ENCODE results near the gene CRBN.

The CRBN gene

DNA sequence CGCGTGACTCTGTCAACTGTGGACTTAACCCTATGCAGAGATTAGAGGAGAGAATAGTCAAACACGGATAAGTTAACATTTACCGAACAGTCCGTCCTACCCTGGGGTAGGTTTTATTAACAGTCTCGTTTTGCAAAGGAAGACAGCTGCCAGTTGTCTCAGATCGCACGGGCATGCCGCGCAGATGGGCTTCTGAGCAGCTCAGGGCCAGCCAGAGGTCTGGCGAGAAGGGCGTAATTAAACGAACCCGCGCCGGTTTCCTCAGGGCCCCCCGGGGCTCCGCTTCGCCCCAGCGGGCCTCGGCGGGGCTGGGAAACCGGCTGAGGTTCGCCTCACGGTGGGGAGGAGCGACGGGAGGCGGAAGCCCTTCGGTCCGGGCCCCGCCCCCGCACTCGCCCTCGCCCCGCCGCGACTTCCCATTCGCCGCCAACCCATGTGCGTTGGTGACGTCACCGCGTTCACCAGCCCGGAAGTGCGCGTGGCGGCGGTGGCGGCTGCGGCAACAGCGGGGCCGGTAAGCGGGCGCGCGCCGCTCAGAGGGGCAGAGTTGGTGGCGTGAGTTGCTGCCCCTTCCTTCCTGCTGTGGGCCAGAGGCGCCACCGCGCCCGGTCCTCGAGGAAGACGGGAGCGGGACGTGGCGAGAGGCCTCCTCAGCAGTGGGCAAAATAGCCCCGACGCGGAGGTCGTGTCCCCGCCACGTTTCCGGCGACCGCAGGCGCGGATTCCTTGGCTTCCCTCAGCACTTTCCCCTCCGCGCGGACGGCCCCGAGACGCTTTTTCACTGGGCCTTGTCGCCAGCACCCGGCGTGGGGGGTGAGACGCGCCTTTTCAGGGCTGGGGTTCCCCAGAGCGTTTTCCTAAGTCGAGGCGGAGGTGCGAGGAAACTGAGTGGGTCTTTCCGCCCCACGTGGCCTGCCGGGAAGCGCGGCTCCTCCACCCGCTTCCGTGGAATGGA is 52.7 kb downstream of the CRBN start, which contains the start of gene TRNT1:
TSS of gene TRNT1 (plus strand) at position 464 of the 955 bp plus-strand sequence. CDS start 2,101 bp downstream, outside the sequence.
- H3K27ac ChIP-seq: peak within 1 kb of the TSS; percentile 92
- TF ChIP-seq, protein P1, sequence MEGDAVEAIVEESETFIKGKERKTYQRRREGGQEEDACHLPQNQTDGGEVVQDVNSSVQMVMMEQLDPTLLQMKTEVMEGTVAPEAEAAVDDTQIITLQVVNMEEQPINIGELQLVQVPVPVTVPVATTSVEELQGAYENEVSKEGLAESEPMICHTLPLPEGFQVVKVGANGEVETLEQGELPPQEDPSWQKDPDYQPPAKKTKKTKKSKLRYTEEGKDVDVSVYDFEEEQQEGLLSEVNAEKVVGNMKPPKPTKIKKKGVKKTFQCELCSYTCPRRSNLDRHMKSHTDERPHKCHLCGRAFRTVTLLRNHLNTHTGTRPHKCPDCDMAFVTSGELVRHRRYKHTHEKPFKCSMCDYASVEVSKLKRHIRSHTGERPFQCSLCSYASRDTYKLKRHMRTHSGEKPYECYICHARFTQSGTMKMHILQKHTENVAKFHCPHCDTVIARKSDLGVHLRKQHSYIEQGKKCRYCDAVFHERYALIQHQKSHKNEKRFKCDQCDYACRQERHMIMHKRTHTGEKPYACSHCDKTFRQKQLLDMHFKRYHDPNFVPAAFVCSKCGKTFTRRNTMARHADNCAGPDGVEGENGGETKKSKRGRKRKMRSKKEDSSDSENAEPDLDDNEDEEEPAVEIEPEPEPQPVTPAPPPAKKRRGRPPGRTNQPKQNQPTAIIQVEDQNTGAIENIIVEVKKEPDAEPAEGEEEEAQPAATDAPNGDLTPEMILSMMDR (conservative IDR thresholded peaks at IDR 0.05): no peak
- peak; percentile 29; the same call in 1 of the 2 replicates for TF ChIP-seq ZFX (IDR thresholded peaks at IDR 0.05)

DNA sequence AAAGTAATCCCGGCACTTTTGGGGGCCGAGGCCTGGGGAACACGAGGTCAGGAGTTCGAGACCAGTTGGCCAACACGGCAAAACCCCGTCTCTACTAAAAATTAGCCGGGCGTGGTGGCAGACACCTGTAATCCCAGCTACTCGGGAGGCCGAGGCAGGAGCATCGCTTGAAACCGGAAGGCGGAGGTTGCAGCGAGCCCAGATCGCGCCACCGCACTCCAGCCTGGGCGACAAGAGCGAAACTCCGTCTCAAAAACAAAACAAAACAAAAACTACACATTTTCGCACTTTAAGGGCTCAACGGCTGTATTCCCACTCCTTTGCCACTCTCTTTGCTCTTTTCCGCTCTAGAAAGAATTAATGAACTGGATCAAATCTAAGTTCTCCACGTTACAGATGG is 53.5 kb downstream of the CRBN start:
- H3K27ac ChIP-seq: peak overlapping the region; percentile 92
- TF ChIP-seq ZFX (IDR thresholded peaks at IDR 0.05): peak; percentile 1; the same call in 1 of the 2 replicates
- TF ChIP-seq, protein P1 (conservative IDR thresholded peaks at IDR 0.05): no peak

DNA sequence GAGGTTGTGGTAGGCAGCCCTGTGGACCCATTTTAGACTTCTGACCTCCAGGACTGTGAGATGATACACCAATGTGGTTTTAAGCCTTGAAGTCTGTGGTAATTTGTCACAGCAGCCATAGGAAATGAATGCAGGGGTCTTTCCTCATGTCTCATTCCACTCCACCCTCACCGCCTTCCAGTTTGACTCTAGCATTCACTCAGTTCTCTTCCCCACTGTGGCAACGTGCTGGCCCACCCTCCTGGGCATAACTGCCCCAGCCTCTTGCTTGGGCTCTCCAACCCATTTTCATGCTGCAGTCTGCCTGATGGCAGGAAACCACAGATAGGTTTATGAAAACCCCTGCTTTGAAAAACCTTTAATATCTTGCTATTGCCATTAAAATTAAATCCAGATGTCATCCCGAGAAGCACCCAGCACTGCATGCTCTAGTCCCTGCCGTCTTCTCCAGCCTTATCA is 60.1 kb downstream of the CRBN start:
- no peak overlapping the region for H3K27ac ChIP-seq
- TF ChIP-seq, protein P1 (conservative IDR thresholded peaks at IDR 0.05): no peak
- no peak for TF ChIP-seq ZFX (IDR thresholded peaks at IDR 0.05)

DNA sequence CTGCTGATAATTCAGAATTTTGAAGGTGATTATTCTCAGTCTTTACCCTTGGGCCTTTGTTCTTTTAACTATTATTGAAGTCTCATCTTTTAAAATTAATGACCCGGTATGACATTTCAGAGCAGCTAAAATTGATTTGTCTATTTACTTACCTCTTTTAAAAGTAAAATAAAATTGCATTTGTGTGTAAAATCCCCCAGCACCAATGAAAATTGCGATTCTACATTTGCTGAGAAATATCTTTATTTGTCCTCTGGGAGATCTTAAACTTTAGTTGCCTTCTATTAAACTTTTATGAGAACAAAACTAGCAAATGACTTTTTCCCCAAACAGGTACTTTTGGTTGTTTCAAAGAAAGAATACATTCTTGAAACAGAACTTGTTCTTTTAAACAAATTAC is 61.8 kb downstream of the CRBN start:
- TF ChIP-seq, protein P1 (conservative IDR thresholded peaks at IDR 0.05): no peak
- H3K27ac ChIP-seq: no peak overlapping the region

DNA sequence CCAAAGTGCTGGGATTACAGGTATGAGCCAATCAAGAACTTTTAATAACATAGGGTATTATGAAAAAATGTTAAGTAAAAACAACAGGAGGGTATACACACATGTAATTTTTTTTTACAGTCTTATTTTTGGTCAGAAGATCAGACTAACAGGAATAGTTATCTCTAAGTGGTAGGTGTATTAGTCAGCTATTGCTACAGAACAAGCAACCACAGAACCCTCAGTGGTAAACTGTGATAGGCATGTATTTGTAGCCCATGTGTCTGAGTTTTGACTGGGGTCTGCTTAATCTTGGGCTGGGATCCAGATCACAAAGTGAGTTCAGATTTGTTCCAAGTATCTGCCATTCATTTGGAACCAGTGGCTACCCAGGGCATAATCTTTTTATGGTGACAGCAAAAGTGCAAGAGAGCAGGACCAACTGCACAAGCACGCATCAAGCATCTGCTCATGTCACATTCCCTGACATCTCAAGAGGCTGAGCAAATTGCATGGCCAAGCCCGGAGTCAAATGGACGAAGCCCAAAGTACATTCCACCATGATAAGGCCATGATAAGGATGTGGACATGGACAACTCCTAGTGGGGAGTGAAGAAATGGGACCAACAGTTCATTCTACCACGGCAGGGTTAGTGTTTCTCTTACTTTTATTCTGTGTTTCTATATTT is 66.3 kb downstream of the CRBN start:
- TF ChIP-seq, protein P1 (conservative IDR thresholded peaks at IDR 0.05): no peak
- TF ChIP-seq ZFX (IDR thresholded peaks at IDR 0.05): no peak
- no peak overlapping the region for H3K27ac ChIP-seq

DNA sequence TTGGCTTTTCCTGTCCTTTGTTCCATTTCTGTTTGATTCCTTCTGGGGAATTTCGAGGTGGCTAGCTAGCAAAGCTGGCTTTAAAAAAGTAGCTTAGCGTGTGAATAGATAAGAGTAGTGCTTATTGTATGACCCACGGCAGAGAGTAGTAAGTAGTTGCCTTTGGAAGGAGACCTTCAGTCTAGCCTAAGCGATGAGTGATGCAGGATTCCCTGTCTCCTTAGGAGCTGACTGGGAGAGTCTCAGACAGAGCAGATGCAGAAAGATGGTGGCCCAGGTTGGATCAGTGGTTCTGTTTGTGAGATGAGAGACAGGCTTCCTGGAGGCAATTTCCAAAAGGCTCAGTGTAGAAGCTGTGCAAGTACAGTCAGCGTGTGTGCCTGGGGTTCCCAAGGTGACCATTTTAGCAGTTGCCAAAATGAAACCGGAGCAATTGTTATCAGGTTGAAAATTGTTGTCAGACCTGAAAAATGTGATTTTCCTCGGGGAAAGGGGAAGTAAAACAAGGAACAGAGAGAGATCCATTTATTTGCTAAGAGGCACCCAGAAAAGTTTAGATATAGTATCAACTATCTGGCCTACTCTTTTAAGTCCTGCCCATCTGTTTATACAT is 68.6 kb downstream of the CRBN start:
- peak overlapping the region; percentile 46 for H3K27ac ChIP-seq
- TF ChIP-seq, protein P1 (conservative IDR thresholded peaks at IDR 0.05): no peak
- TF ChIP-seq ZFX (IDR thresholded peaks at IDR 0.05): no peak
